Measurements from ENCODE around the gene METTL24.

The METTL24 gene

DNA sequence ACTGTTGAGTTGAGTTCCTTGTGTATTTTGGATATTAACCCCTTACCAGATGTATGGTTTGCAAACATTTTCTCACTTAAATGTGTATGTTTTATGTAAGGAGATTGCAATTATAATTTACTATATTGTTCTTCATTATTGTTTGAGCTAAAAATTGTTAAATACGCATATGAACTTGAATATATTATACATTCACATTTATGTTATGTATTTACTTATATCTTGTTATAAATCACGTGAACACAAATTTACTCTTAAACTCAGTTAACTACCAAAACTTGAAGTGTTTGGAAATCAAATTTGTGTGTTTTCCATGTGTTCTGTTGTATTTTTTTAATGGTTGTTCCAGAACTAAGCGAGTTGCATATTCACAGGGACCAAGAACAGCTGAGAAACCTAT lies 159.6 kb downstream of the METTL24 start:
- Histone ChIP-seq H3K4me1 (ENCODE audit: control insufficient read depth, insufficient read depth, low read length) (no peaks in the 10 kb centered on the region), H3K27me3 (ENCODE audit: control insufficient read depth, insufficient read depth, low read length) (no peaks in the 10 kb centered on the region), H3K4me3 (ENCODE audit: low read length) (no peak overlapping the region), H3K9ac (ENCODE audit: low read length) (no peak overlapping the region), H3K36me3 (ENCODE audit: control insufficient read depth, insufficient read depth, low read length) (no peaks in the 10 kb centered on the region), H3K9me3 (ENCODE audit: control insufficient read depth, low read length) (no peaks in the 10 kb centered on the region)

DNA sequence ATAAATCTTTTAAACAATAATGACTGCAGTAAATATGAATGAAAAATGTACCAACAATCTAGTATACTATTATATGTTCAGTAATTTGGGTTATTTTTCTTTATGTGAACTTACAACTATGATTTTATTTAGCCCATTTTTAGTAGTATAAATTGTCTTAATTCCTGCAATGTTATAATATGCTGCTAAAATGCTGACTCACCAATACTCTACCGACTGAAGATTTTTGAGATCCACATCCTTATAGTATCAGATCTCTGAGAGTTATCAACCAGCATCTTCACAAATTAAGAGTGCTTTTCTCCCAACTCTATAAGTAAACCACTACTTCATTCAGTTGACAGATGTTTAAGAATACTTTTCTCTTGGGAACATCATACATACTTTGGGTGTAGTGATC lies 161.3 kb downstream of the METTL24 start:
- no peaks in the 10 kb centered on the region for H3K36me3 ChIP-seq (ENCODE audit: control insufficient read depth, insufficient read depth, low read length)
- H3K4me3 ChIP-seq (ENCODE audit: low read length) = no peak overlapping the region
- H3K27me3 ChIP-seq (ENCODE audit: control insufficient read depth, insufficient read depth, low read length) = no peaks in the 10 kb centered on the region
- no peak overlapping the region for H3K9ac ChIP-seq (ENCODE audit: low read length)
- no peaks in the 10 kb centered on the region for H3K9me3 ChIP-seq (ENCODE audit: control insufficient read depth, low read length)
- no peaks in the 10 kb centered on the region for H3K4me1 ChIP-seq (ENCODE audit: control insufficient read depth, insufficient read depth, low read length)

- no peaks in the 10 kb centered on the region for H3K27me3 ChIP-seq (ENCODE audit: control insufficient read depth, insufficient read depth, low read length)
- H3K36me3 ChIP-seq (ENCODE audit: control insufficient read depth, insufficient read depth, low read length) = no peaks in the 10 kb centered on the region
- H3K9ac ChIP-seq (ENCODE audit: low read length) = no peak overlapping the region
- no peak overlapping the region for H3K4me3 ChIP-seq (ENCODE audit: low read length)
- no peaks in the 10 kb centered on the region for H3K9me3 ChIP-seq (ENCODE audit: control insufficient read depth, low read length)
- no peaks in the 10 kb centered on the region for H3K4me1 ChIP-seq (ENCODE audit: control insufficient read depth, insufficient read depth, low read length)
These were observed 162.5 kb downstream of the METTL24 start for GRCh38 chr6:110195639-110196038.
